Putamen (tissue), 1 donor: Measurements from ENCODE around the gene CDHR5.

ENCODE experiments used
- DNase-seq: peaks from one replicate; pipeline ENCODE4 v3.0.0-alpha.2; 2016; ENCODE audit warnings: low spot score

The CDHR5 gene

GRCh38 chr11:567011-567628 lies 57.6 kb downstream of the CDHR5 start:
- DNase-seq, result no peak
